Measurements from ENCODE around the gene KCNQ1.

The KCNQ1 gene

GRCh38 chr11:2445746-2446551 lies 1.1 kb downstream of the KCNQ1 start:
- DNase-seq, result no peak

DNA sequence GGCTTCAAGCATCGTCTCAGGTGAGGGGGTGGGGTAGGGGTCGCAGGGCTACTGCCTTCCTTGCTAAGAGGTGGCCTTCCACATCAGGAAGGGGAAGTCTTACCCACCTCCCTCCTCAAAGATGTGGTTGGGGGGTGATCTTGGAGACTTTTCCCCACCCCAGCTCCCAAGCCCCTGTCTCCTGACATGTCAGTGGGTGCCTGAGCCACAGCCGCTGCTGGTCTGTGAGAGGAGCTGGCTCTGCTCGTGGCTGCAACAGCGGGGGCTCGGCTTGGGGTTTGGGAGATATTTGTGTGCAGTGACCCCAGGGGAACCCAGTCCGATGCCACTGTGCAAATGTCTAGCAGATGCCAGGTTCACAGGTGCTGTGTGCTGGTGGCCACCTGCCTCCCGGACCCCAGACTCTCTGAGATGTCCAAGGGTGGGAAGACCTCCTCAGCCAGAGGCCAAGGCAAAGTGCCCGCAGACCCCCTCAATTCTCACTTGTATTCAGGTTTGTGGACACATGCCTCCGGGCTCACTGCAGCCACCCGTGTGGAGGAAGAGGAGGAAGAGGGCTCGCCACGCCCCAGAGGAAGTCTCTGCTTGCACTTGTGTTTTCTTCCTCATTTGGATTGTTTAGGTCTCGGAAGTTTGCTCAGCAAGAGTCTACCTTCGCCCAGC lies 1.9 kb downstream of the KCNQ1 start:
- DNase-seq, result no peak

- no peak for DNase-seq
These were observed 2.6 kb downstream of the KCNQ1 start for GRCh38 chr11:2447253-2447950.

GRCh38 chr11:2447951-2448650 lies 3.3 kb downstream of the KCNQ1 start:
- DNase-seq, result no peak

DNA sequence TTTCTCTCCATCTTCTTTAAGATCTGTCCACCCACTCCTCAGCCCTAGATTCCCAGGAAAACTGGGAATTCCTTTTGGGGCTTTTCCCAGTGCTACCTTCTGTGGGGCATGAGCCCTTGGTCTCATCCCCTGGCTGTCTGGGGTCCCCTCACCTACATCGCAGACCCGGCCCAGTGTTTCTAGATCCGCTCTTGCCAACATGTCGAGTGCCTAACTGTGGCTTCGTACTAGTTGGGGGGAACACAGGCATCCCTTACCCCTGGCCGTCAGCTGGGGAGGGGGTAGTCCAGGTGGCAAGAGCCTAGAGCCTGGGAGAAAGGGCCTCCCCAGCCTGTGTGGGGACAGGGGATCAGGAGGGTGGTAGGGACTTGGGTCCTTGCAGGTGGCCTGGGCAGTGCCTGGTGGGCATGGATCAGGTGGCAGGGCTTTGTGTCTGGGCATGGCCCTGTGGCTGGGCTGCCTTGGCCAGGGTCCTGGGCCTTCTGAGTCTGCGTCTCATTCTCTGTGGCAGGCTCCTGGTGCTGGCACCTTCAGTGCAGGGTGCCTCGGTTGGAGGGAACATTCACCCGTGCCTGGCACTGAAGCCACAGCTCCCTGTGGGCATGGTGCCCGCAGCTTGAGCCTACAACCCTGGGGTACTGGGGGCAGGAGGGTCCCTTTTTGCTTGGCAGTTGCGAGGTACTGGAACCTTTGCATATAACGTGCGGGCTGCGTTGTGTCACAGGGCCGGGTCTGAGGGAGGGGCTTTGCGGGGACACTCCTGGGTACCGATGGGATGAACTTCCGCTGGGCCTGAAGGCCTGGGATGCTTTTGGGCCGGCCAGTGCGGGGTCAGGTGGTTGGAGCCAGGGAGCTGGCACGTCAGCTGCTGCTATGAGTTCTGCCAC lies 4.1 kb downstream of the KCNQ1 start:
- DNase-seq, result no peak

- DNase-seq, result no peak
These were observed 4.9 kb downstream of the KCNQ1 start for GRCh38 chr11:2449548-2450320.

- DNase-seq, result no peak
These were observed 5.7 kb downstream of the KCNQ1 start for GRCh38 chr11:2450321-2451041.

- no peak for DNase-seq
These were observed 6.5 kb downstream of the KCNQ1 start for GRCh38 chr11:2451336-2451735.

- DNase-seq, result no peak
These were observed 7.1 kb downstream of the KCNQ1 start for GRCh38 chr11:2451916-2452315.

GRCh38 chr11:2452321-2453012 lies 7.7 kb downstream of the KCNQ1 start:
- DNase-seq, result no peak

GRCh38 chr11:2453436-2453835 lies 8.6 kb downstream of the KCNQ1 start:
- no peak for DNase-seq

DNA sequence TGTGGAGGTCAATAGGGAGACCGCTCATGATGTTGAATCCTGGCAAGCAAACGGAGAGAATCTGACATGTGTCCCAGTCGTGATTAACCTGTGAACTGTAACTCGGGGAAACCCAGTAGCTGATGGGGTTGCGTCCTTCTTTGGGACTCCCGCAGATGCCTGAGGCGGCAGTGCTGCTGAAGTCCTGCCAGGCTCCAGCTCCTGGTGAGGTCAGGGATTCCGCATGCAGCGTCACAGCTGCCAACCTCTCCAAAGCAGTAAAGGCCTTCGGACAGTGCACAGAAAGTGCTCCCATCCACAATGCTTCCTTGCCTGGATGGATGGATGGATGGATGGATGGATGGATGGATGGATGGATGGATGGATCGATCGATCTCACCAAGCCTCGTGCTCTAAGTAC lies 13.5 kb downstream of the KCNQ1 start:
- no peak for DNase-seq

DNA sequence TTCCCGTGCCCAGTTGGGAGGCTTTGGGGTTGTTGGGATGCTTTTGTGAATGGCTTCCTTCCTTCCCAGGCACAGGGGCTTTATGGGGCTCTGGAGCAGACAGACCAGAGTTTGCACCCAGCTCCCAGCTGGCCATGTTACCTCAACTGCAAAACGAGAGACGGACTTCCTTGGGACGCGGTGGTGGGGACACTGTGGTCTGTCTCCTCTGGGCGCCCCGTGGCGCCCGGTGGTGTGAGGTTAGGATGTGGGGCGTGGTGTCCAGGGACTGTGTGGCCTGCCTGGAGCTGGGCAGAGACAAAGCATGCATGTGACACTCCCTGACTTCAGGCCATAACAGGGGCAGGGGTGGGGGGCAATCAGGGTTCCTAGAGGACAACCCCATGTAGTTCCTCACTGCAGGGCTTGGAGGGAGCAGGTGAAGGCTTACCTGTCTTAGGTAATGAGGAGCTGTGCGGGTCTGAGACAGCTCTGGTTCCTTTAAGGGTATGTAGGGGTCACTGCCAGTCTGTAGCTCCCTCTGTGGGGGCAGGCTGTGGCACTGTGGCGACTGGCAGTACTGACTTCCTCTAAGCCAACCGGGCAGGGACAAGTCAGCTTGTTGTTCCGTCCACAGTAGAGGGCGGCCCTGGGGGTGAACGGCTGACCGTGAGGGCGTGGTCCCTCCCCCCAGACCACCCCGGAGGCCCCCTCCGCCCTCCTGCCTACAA lies 14.4 kb downstream of the KCNQ1 start:
- DNase-seq, result no peak

- no peak for DNase-seq
These were observed 15.2 kb downstream of the KCNQ1 start for GRCh38 chr11:2459796-2460531.

DNA sequence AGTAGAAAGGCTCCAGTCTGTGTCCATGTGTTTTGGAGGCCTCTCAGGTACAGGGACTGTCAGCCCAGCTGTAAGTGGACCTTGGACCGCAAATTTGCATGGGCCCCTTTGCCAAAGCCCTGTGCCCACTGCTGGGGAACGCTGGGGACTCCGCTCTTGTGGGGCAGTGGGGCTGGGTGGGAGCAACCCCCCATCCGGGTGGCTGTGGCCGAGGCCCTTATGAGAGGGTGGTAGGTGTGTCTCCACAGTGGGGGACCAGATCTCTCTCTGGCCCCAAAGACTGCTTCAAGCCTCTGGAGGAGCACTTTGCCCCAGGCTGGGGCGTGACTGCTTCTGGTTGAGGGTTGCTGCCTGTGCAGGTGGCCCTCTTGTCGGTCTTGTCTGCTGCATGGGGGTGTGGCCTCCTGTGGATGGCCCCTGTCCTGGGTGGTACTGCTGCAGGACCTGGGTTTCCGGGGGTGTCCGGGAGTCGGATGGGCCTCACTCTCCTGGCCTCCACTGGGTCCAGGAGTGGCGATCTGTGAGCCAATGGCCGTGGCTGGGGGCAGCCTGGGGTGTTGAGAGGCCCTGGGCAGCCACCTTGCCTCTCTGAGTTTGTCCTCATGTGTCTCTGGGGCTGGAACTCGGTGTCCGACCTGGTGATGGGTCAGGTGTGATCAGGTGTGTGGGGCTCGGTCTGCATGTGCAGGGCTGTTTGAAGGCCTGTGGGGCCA lies 15.9 kb downstream of the KCNQ1 start:
- DNase-seq, result no peak

GRCh38 chr11:2461253-2461955 lies 16.6 kb downstream of the KCNQ1 start:
- no peak for DNase-seq

DNA sequence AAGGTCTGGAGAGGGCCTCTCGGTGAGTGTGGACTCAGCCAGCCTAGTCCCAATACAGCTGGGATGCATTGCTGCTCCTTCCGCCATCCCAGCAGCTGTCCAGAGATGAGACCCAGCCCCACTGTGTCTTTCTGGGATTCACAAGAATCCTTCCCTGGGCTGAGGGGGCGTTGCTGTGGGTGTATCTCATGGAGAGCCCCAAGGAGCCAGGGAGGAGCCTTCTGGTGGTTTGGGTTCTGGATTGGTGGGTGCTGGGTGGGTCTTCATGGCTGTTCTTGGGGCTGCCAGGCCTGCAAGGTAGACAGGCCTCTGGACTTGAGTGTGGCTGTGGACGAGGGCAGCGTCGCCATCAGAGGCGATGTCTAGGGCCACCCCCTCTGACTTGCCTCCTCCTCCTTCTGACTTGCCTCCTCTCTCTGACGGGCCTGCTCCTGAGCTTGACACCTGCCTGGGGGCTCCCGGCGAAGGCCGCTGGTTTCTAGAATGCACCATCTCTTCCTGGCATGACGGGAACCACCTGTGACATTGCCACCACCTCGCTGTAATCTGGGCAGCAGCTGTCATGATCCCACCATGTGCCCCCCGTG lies 17.2 kb downstream of the KCNQ1 start:
- DNase-seq, result no peak

Data from activated naive CD4-positive, alpha-beta T cell treated with Interleukin-2 at 50 U/mL for 16 hours (primary cell).